Astrocyte (in vitro differentiated cells and primary cell): ENCODE measurements around the gene RPS29. TPM values are rescaled to one million over a fixed set of nuclear protein-coding genes. Genes with fewer than 3 reads are reported as not detected.

ENCODE experiments used
- DNase-seq: peaks from one replicate; pipeline ENCODE4 v3.0.0-alpha.2; 2010; ENCODE audit warnings: low read depth
- FAIRE-seq: peaks from 2 replicates; lab custom pipeline; 2011; peaks lifted over from hg19 to GRCh38; lab: Jason Lieb, UNC
- H2AFZ ChIP-seq: 2 replicates; pipeline ENCODE4 v1.6.0; 2012; ENCODE audit warnings: low read depth, low read length, inconsistent platforms
- H3K27ac ChIP-seq: 2 replicates; pipeline ENCODE4 v1.5.1; 2011; ENCODE audit warnings: low read depth, low read length, inconsistent platforms
- H3K27me3 ChIP-seq: 2 replicates; pipeline ENCODE4 v1.6.0; 2011; ENCODE audit warnings: low read length, inconsistent platforms; ENCODE audit not compliant: insufficient read depth
- H3K36me3 ChIP-seq: 2 replicates; pipeline ENCODE4 v1.5.1; 2011; ENCODE audit warnings: low read length, inconsistent platforms; ENCODE audit not compliant: insufficient read depth
- H3K4me1 ChIP-seq: 2 replicates; pipeline ENCODE4 v1.5.1; 2011; ENCODE audit warnings: low read length, inconsistent platforms; ENCODE audit not compliant: insufficient read depth
- H3K4me2 ChIP-seq: 2 replicates; pipeline ENCODE4 v1.6.0; 2012; ENCODE audit warnings: low read length, inconsistent platforms
- H3K4me3 ChIP-seq: 2 replicates; pipeline ENCODE4 v1.5.1; 2011; ENCODE audit warnings: low read depth, mild to moderate bottlenecking, low read length, inconsistent platforms; ENCODE audit not compliant: insufficient read depth
- H3K79me2 ChIP-seq: 2 replicates; pipeline ENCODE4 v1.6.0; 2012; ENCODE audit warnings: mild to moderate bottlenecking, low read length, inconsistent platforms; ENCODE audit not compliant: insufficient read depth
- H3K9ac ChIP-seq: 2 replicates; pipeline ENCODE4 v1.6.0; 2012; ENCODE audit warnings: mild to moderate bottlenecking, low read length, inconsistent platforms
- H3K9me3 ChIP-seq: 2 replicates; pipeline ENCODE4 v1.5.1; 2012; ENCODE audit warnings: low read depth, mild to moderate bottlenecking, low read length, inconsistent platforms; ENCODE audit not compliant: insufficient read depth
- H4K20me1 ChIP-seq: 2 replicates; pipeline ENCODE4 v1.6.0; 2012; ENCODE audit warnings: low read length, inconsistent platforms; ENCODE audit not compliant: insufficient read depth
- H3K27ac Mint-ChIP-seq: one replicate; pipeline ENCODE4 v1.8.0; 2021; ENCODE audit warnings: mild to moderate bottlenecking, mixed read lengths; ENCODE audit not compliant: unreplicated experiment
- H3K27me3 Mint-ChIP-seq: one replicate; pipeline ENCODE4 v1.8.0; 2021; ENCODE audit warnings: low read depth, mixed read lengths; ENCODE audit not compliant: unreplicated experiment
- H3K36me3 Mint-ChIP-seq: one replicate; pipeline ENCODE4 v1.8.0; 2021; ENCODE audit warnings: low read depth, mixed read lengths; ENCODE audit not compliant: unreplicated experiment
- H3K4me1 Mint-ChIP-seq: one replicate; pipeline ENCODE4 v1.8.0; 2021; ENCODE audit warnings: low read depth, mixed read lengths; ENCODE audit not compliant: unreplicated experiment
- H3K4me3 Mint-ChIP-seq: one replicate; pipeline ENCODE4 v1.8.0; 2021; ENCODE audit warnings: mild to moderate bottlenecking, moderate library complexity, mixed read lengths; ENCODE audit not compliant: unreplicated experiment
- H3K9me3 Mint-ChIP-seq: one replicate; pipeline ENCODE4 v1.8.0; 2021; ENCODE audit warnings: mild to moderate bottlenecking, mixed read lengths; ENCODE audit not compliant: unreplicated experiment
- CTCF ChIP-seq: IDR thresholded peaks from 2 replicates; pipeline ENCODE4 v1.5.1; 2011; ENCODE audit warnings: low read depth, mild to moderate bottlenecking, inconsistent platforms, low read length, moderate library complexity; ENCODE audit not compliant: insufficient read depth
- EZH2 ChIP-seq: IDR thresholded peaks from 2 replicates; pipeline ENCODE4 v1.6.1; 2012; ENCODE audit warnings: mild to moderate bottlenecking, low read length, inconsistent platforms; ENCODE audit not compliant: insufficient read depth
- total RNA-seq: library from RNA; stranded (reverse); gene quantifications from 2 replicates; pipeline ENCODE4 v1.2.1, GENCODE V29; 2021

Gene RPS29
- total RNA-seq, 1 donor from 2014 or later = 1,231 TPM

- Histone ChIP-seq H3K4me1 (peaks cover 20% of the 10 kb centered on the region), H3K79me2 (peaks cover 80% of the 10 kb centered on the region), H3K9me3 (no peaks in the 10 kb centered on the region), H3K27ac (no peak overlapping the region), H3K4me3 (peak overlapping the region; percentile 98), H3K36me3 (peaks cover 11% of the 10 kb centered on the region), H3K9ac (peak overlapping the region; percentile 98), H3K4me2 (peak overlapping the region; percentile 99), H4K20me1 (peaks cover 53% of the 10 kb centered on the region), H2AFZ (no peak overlapping the region), H3K27me3 (no peaks in the 10 kb centered on the region)
- TF ChIP-seq CTCF (no peak), EZH2 (no peak)
- H3K36me3 Mint-ChIP-seq = peaks cover 8% of the 10 kb centered on the region
- H3K4me1 Mint-ChIP-seq = peaks cover 16% of the 10 kb centered on the region
- no peaks in the 10 kb centered on the region for H3K9me3 Mint-ChIP-seq
- H3K27ac Mint-ChIP-seq = no peak overlapping the region
- H3K27me3 Mint-ChIP-seq = no peaks in the 10 kb centered on the region
- no peak for FAIRE-seq
- H3K4me3 Mint-ChIP-seq = peak overlapping the region; percentile 98
- DNase-seq = no peak
These were observed 37.2 kb upstream of the RPS29 start for GRCh38 chr14:49623387-49623786.

GRCh38 chr14:49622022-49622607 lies 35.9 kb upstream of the RPS29 start:
- peak overlapping the region; percentile 98 for H3K9ac ChIP-seq
- TF ChIP-seq CTCF = no peak
- H3K27ac Mint-ChIP-seq = peak overlapping the region; percentile 77
- H3K36me3 Mint-ChIP-seq = peaks cover 10% of the 10 kb centered on the region
- H3K4me3 ChIP-seq = peak overlapping the region; percentile 98
- peak overlapping the region; percentile 99 for H3K4me2 ChIP-seq
- H3K4me3 Mint-ChIP-seq = peak overlapping the region; percentile 98
- H3K27me3 Mint-ChIP-seq = no peaks in the 10 kb centered on the region
- H3K27ac ChIP-seq = no peak overlapping the region
- H3K4me1 Mint-ChIP-seq = peaks cover 24% of the 10 kb centered on the region
- H4K20me1 ChIP-seq = peaks cover 65% of the 10 kb centered on the region
- no peak for DNase-seq
- no peaks in the 10 kb centered on the region for H3K9me3 Mint-ChIP-seq
- H3K9me3 ChIP-seq = no peaks in the 10 kb centered on the region
- FAIRE-seq = no peak
- H3K27me3 ChIP-seq = no peaks in the 10 kb centered on the region
- H3K36me3 ChIP-seq = peaks cover 16% of the 10 kb centered on the region
- H2AFZ ChIP-seq = no peak overlapping the region
- H3K4me1 ChIP-seq = peaks cover 33% of the 10 kb centered on the region
- H3K79me2 ChIP-seq = peaks cover 91% of the 10 kb centered on the region

GRCh38 chr14:49621114-49621881 lies 35.1 kb upstream of the RPS29 start:
- H3K4me1 ChIP-seq = peaks cover 38% of the 10 kb centered on the region
- no peaks in the 10 kb centered on the region for H3K9me3 ChIP-seq
- peaks cover 88% of the 10 kb centered on the region for H3K79me2 ChIP-seq
- peaks cover 30% of the 10 kb centered on the region for H3K4me1 Mint-ChIP-seq
- H4K20me1 ChIP-seq = peaks cover 70% of the 10 kb centered on the region
- DNase-seq = peak; percentile 35
- FAIRE-seq = no peak
- H3K9me3 Mint-ChIP-seq = no peaks in the 10 kb centered on the region
- no peaks in the 10 kb centered on the region for H3K27me3 ChIP-seq
- TF ChIP-seq CTCF = no peak
- no peaks in the 10 kb centered on the region for H3K27me3 Mint-ChIP-seq
- peak overlapping the region; percentile 98 for H3K4me3 Mint-ChIP-seq
- peaks cover 9% of the 10 kb centered on the region for H3K36me3 Mint-ChIP-seq
- H3K27ac ChIP-seq = peak overlapping the region; percentile 90
- peak overlapping the region; percentile 79 for H2AFZ ChIP-seq
- H3K4me2 ChIP-seq = peak overlapping the region; percentile 99
- H3K27ac Mint-ChIP-seq = peak overlapping the region; percentile 77
- peak overlapping the region; percentile 98 for H3K4me3 ChIP-seq
- peak overlapping the region; percentile 98 for H3K9ac ChIP-seq
- peaks cover 16% of the 10 kb centered on the region for H3K36me3 ChIP-seq
